Endothelial cell of umbilical vein (primary cell): Measurements from ENCODE around the gene TPCN1. TPM values are rescaled to one million over a fixed set of nuclear protein-coding genes. Genes with fewer than 3 reads are reported as not detected.

Source experiments
- BruUV-seq: library from RNA; stranded (reverse); fragments of 400-500 nt; replicated peaks from 2 replicates; lab custom pipeline; 2021; lab: Mats Ljungman, UMichigan
- CTCF ChIA-PET: fragments of 300-600, 350-600 bp; sonication (Branson Sonifier 250); formaldehyde crosslinking; loops from one replicate; lab custom pipeline; 2021; ENCODE audit warnings: antibody characterized with exemption, inconsistent platforms; lab: Charles Lee
- POLR2A ChIA-PET: fragments of 300-600, 350-600 bp; sonication (Branson Sonifier 250); formaldehyde crosslinking; loops from one replicate; lab custom pipeline; 2021; ENCODE audit warnings: antibody characterized with exemption, inconsistent platforms; lab: Charles Lee
- DNase-seq: peaks from one replicate; pipeline ENCODE4 v3.0.0-alpha.2; 2011; ENCODE audit warnings: low read depth, low spot score
- FAIRE-seq: peaks from 2 replicates; lab custom pipeline; 2011; peaks lifted over from hg19 to GRCh38; lab: Jason Lieb, UNC
- H2AFZ ChIP-seq: 2 replicates; pipeline ENCODE4 v1.6.0; 2012; ENCODE audit warnings: low read depth, low read length, control low read depth, inconsistent platforms
- H3K27ac ChIP-seq: 2 replicates; pipeline ENCODE4 v1.5.1; 2011; ENCODE audit warnings: low read depth, mild to moderate bottlenecking, control low read depth, low read length, moderate library complexity; ENCODE audit not compliant: insufficient read depth
- H3K27me3 ChIP-seq, 2 experiments: 2 replicates each; pipeline versions ENCODE4 v1.6.0 to v1.6.1; 2011; ENCODE audit warnings: low read length in 2 of 2, mixed read lengths in 1 of 2; ENCODE audit not compliant: control insufficient read depth in 2 of 2, insufficient read depth in 2 of 2
- H3K36me3 ChIP-seq, 2 experiments: 2 replicates in 1 of 2; 3 replicates in 1 of 2; pipeline ENCODE4 v1.5.1; 2011; ENCODE audit warnings: low read length in 2 of 2, mild to moderate bottlenecking in 1 of 2, moderate library complexity in 1 of 2; ENCODE audit not compliant: control insufficient read depth in 2 of 2, insufficient read depth in 2 of 2; ENCODE audit errors: extremely low read depth in 1 of 2
- H3K4me1 ChIP-seq: 3 replicates; pipeline ENCODE4 v1.5.1; 2011; ENCODE audit warnings: mild to moderate bottlenecking, low read length; ENCODE audit not compliant: control insufficient read depth, insufficient read depth; ENCODE audit errors: extremely low read depth
- H3K4me2 ChIP-seq: 2 replicates; pipeline ENCODE4 v1.6.1; 2011; ENCODE audit warnings: low read length, control low read depth, mixed read lengths; ENCODE audit not compliant: insufficient read depth
- H3K4me3 ChIP-seq, 3 experiments: fragments of 200-600 bp in 1 of 3; sonication (generic), shearing (Covaris generic) in 1 of 3; replicated peaks in 1 of 3; 2 replicates each; pipeline ENCODE4 v1.5.1; 2011 to 2016; ENCODE audit warnings: control low read depth in 3 of 3, low read length in 3 of 3, mild to moderate bottlenecking in 2 of 3, inconsistent platforms in 1 of 3, low read depth in 1 of 3, moderate library complexity in 1 of 3; ENCODE audit not compliant: insufficient read depth in 1 of 3
- H3K79me2 ChIP-seq: 2 replicates; pipeline ENCODE4 v1.6.0; 2012; ENCODE audit warnings: low read length, inconsistent platforms; ENCODE audit not compliant: control insufficient read depth, insufficient read depth
- H3K9ac ChIP-seq: replicated peaks from 2 replicates; pipeline ENCODE3; 2011; ENCODE audit warnings: low read length, control low read depth; ENCODE audit not compliant: insufficient read depth; ENCODE audit errors: extremely low read depth
- H3K9me1 ChIP-seq: replicated peaks from 3 replicates; pipeline ENCODE4 v1.6.0; 2011; ENCODE audit warnings: mild to moderate bottlenecking, low read length; ENCODE audit not compliant: control insufficient read depth, insufficient read depth; ENCODE audit errors: extremely low read depth
- H3K9me3 ChIP-seq: replicated peaks from 2 replicates; pipeline ENCODE4 v1.5.1; 2012; ENCODE audit warnings: low read length, inconsistent platforms; ENCODE audit not compliant: control insufficient read depth, insufficient read depth
- H4K20me1 ChIP-seq: replicated peaks from 2 replicates; pipeline ENCODE3; 2011; ENCODE audit warnings: mild to moderate bottlenecking, low read length; ENCODE audit not compliant: control insufficient read depth, insufficient read depth; ENCODE audit errors: extremely low read depth
- CTCF ChIP-seq, 2 donors: IDR thresholded peaks; 1 replicate in 1 of 2; 2 replicates in 1 of 2; pipeline ENCODE4 v1.5.1; 2011; ENCODE audit warnings: low read length in 2 of 2, mild to moderate bottlenecking in 2 of 2, moderate library complexity in 2 of 2, control low read depth in 1 of 2, inconsistent platforms in 1 of 2, low read depth in 1 of 2; ENCODE audit not compliant: insufficient read depth in 1 of 2; ENCODE audit errors: extremely low read depth in 1 of 2
- EZH2 ChIP-seq: IDR thresholded peaks from 2 replicates; pipeline ENCODE4 v1.6.1; 2012; ENCODE audit warnings: borderline replicate concordance, low read depth, mild to moderate bottlenecking, moderate library complexity, low read length, inconsistent platforms; ENCODE audit not compliant: severe bottlenecking
- FOS ChIP-seq: IDR thresholded peaks from 2 replicates; pipeline ENCODE4 v1.6.1; 2011; ENCODE audit warnings: mild to moderate bottlenecking, low read length, moderate library complexity, borderline replicate concordance; ENCODE audit not compliant: insufficient read depth
- GATA2 ChIP-seq: IDR thresholded peaks from 2 replicates; pipeline ENCODE4 v1.7.0; 2011; ENCODE audit warnings: low read depth, mild to moderate bottlenecking, moderate library complexity, mixed read lengths, low read length; ENCODE audit not compliant: insufficient read length, insufficient read depth
- JUN ChIP-seq: IDR thresholded peaks from 2 replicates; pipeline ENCODE4 v1.6.1; 2011; ENCODE audit warnings: borderline replicate concordance, low read depth; ENCODE audit not compliant: insufficient read length, insufficient read depth
- MAX ChIP-seq: IDR thresholded peaks from 2 replicates; pipeline ENCODE4 v1.6.1; 2011; ENCODE audit not compliant: insufficient read depth, insufficient read length
- MYC ChIP-seq: IDR thresholded peaks from one replicate; pipeline ENCODE4 v1.6.1; 2011; ENCODE audit warnings: mild to moderate bottlenecking, low read depth, low read length
- POLR2A ChIP-seq: IDR thresholded peaks from 2 replicates; pipeline ENCODE4 v1.6.1; 2012; ENCODE audit warnings: low read depth, mild to moderate bottlenecking, control low read depth, low read length
- POLR2AphosphoS5 ChIP-seq: IDR thresholded peaks from 2 replicates; pipeline ENCODE4 v1.6.1; 2012; ENCODE audit warnings: low read depth, mild to moderate bottlenecking, control low read depth, low read length, moderate library complexity; ENCODE audit not compliant: insufficient read depth
- dilution Hi-C: fragments of 300-500 bp; cut with MboI; formaldehyde crosslinking; loops from one replicate; pipeline ENCODE4 v1.15.0; 2019; ENCODE audit warnings: low sequenced_read_pairs; ENCODE audit not compliant: extremely low pct_ligation_motif_present
- intact Hi-C: fragments of 100-400 bp; cut with micrococcal nuclease; formaldehyde crosslinking; loops from one replicate; pipeline ENCODE4 v1.10.0; 2022
- polyA plus RNA-seq, 4 experiments: library from polyadenylated mRNA; depleted of rRNA in 3 of 4; stranded (reverse) in 3 of 4; unstranded in 1 of 4; fragments of >200 nt; gene quantifications; 2 replicates each; pipeline versions ENCODE4 v1.2.1 to v1.2.3, GENCODE V29; 2011 to 2012; ENCODE audit warnings: missing spikeins in 1 of 4
- total RNA-seq: library from RNA; stranded (reverse); gene quantifications from 2 replicates; pipeline ENCODE4 v1.2.3, GENCODE V29; 2021

Gene TPCN1
- total and polyA plus RNA-seq, 2 donors (not counting 3 experiments of a cell fraction or from before 2014, with no cell fraction given) = 19.5 to 28.3 TPM

GRCh38 chr12:113190761-113191160 is 30.5 kb upstream of the TPCN1 start:
- H2AFZ ChIP-seq = no peak overlapping the region
- H3K9me1 ChIP-seq = no peaks in the 10 kb centered on the region
- no peak overlapping the region for H3K4me2 ChIP-seq
- H3K4me1 ChIP-seq = peaks cover 32% of the 10 kb centered on the region
- no peaks in the 10 kb centered on the region for H3K27me3 ChIP-seq
- no peaks in the 10 kb centered on the region for H3K9me3 ChIP-seq
- dilution Hi-C loops (no loop called here), intact Hi-C loops (no loop called here)
- CTCF ChIA-PET = interaction anchor here (1.4 to 1.9 kb wide), 2 partner anchors 16 to 32 kb away, joined by 3 to 5 read pairs; no protein-coding TSS in a partner anchor
- DNase-seq (peak; percentile 21), FAIRE-seq (peak; percentile 60)
- no TSS peak for BruUV-seq
- H4K20me1 ChIP-seq = no peaks in the 10 kb centered on the region
- H3K79me2 ChIP-seq = peaks cover 15% of the 10 kb centered on the region
- no peak overlapping the region for H3K4me3 ChIP-seq
- H3K9ac ChIP-seq = no peak overlapping the region
- TF ChIP-seq POLR2AphosphoS5 (no peak), EZH2 (no peak), GATA2 (no peak), CTCF (IDR thresholded peaks at IDR 0.05; ENCODE audit: extremely low read depth in 1 of 2, insufficient read depth in 1 of 2, low read depth in 1 of 2, low read length in 2 of 2) (no peak), MAX (no peak), JUN (no peak), MYC (no peak), POLR2A (no peak), FOS (no peak)
- no peak overlapping the region for H3K27ac ChIP-seq
- POLR2A ChIA-PET = no interaction called here
- H3K36me3 ChIP-seq = peaks cover 0 to 12% of the 10 kb centered on the region in 2 experiments
